AG04450 (cell line): Measurements from ENCODE around the gene MELTF. TPM values are rescaled to one million over a fixed set of nuclear protein-coding genes. Genes with fewer than 3 reads are reported as not detected.

Source experiments
- CTCF ChIA-PET: fragments of 300-600, 350-600 bp; formaldehyde crosslinking; extraction: SDS; loops from one replicate; lab custom pipeline; 2022; ENCODE audit warnings: antibody characterized with exemption, inconsistent platforms; lab: Charles Lee
- POLR2A ChIA-PET: fragments of 350-600 bp; formaldehyde crosslinking; extraction: SDS; loops from one replicate; lab custom pipeline; 2021; ENCODE audit warnings: antibody characterized with exemption, inconsistent platforms; lab: Yijun Ruan, JAX
- DNase-seq: peaks from one replicate; pipeline ENCODE4 v3.0.0-alpha.2; 2011; ENCODE audit warnings: low read depth, low spot score
- H3K27ac ChIP-seq: one replicate; pipeline ENCODE4 v1.5.1; 2012; ENCODE audit warnings: low read depth, low read length, control low read depth
- H3K27me3 ChIP-seq: one replicate; pipeline ENCODE4 v1.6.0; 2012; ENCODE audit warnings: low read length; ENCODE audit not compliant: control insufficient read depth, insufficient read depth
- H3K4me3 ChIP-seq: 2 replicates; pipeline ENCODE4 v1.5.1; 2011; ENCODE audit warnings: mild to moderate bottlenecking, low read depth, low read length, control low read depth
- H3K9me3 ChIP-seq: 2 replicates; pipeline ENCODE4 v1.5.1; 2012; ENCODE audit warnings: low read length; ENCODE audit not compliant: control insufficient read depth, insufficient read depth
- CTCF ChIP-seq: IDR thresholded peaks from 2 replicates; pipeline ENCODE4 v1.5.1; 2011; ENCODE audit warnings: low read depth, low read length, control low read depth, inconsistent platforms
- polyA plus RNA-seq: library from polyadenylated mRNA; depleted of rRNA; stranded (reverse); fragments of >200 nt; gene quantifications from 2 replicates; pipeline ENCODE4 v1.2.3, GENCODE V29; 2011

Gene MELTF
- polyA plus RNA-seq, 1 experiment = 0.55 TPM

- Histone ChIP-seq H3K9me3 (no peaks in the 10 kb centered on the region; the same call in 1 of the 2 replicates), H3K27me3 (peaks cover 4% of the 10 kb centered on the region), H3K27ac (no peak overlapping the region), H3K4me3 (no peak overlapping the region)
- POLR2A ChIA-PET = no interaction called here
- DNase-seq = no peak
- no peak for TF ChIP-seq CTCF
- CTCF ChIA-PET = no interaction called here
Observed at GRCh38 chr3:197006860-197007259, 22.8 kb downstream of the MELTF start.

- no peak for DNase-seq
- Histone ChIP-seq H3K27ac (no peak overlapping the region), H3K27me3 (no peaks in the 10 kb centered on the region), H3K9me3 (no peaks in the 10 kb centered on the region; the same call in 1 of the 2 replicates), H3K4me3 (no peak overlapping the region)
- CTCF ChIA-PET = no interaction called here
- no peak for TF ChIP-seq CTCF
- POLR2A ChIA-PET = no interaction called here
Observed at GRCh38 chr3:197006446-197006845, 23.2 kb downstream of the MELTF start.

GRCh38 chr3:197003461-197004385 is 25.9 kb downstream of the MELTF start:
- peak overlapping the region; percentile 66 for H3K4me3 ChIP-seq
- H3K9me3 ChIP-seq = peaks cover 5% of the 10 kb centered on the region; the same call in 1 of the 2 replicates
- CTCF ChIA-PET = interaction anchor here (0.6 to 1.8 kb wide), 4 partner anchors 10 to 184 kb away, joined by 3 to 7 read pairs (median 5); partner anchors contain the start of gene MELTF
- TF ChIP-seq CTCF = no peak
- H3K27ac ChIP-seq = no peak overlapping the region
- H3K27me3 ChIP-seq = no peaks in the 10 kb centered on the region
- POLR2A ChIA-PET = interaction anchor here (1.0 to 1.3 kb wide), 2 partner anchors 14 to 26 kb away, joined by 3 read pairs; partner anchors contain the start of gene MELTF
- DNase-seq = no peak

- H3K9me3 ChIP-seq = peaks cover 5% of the 10 kb centered on the region; the same call in 1 of the 2 replicates
- TF ChIP-seq CTCF = peak; percentile 54
- no peak for DNase-seq
- H3K27ac ChIP-seq = no peak overlapping the region
- no peaks in the 10 kb centered on the region for H3K27me3 ChIP-seq
- peak overlapping the region; percentile 66 for H3K4me3 ChIP-seq
- ChIA-PET CTCF (interaction anchor here (0.6 to 1.0 kb wide), 4 partner anchors 10 to 185 kb away, joined by 4 to 7 read pairs (median 4); no protein-coding TSS in a partner anchor), POLR2A (interaction anchor here (0.8 to 1.3 kb wide), 4 partner anchors 10 to 27 kb away, joined by 3 read pairs; partner anchors contain the start of gene MELTF)
Observed at GRCh38 chr3:197002701-197003454, 26.7 kb downstream of the MELTF start.
